BE2C (cell line): ENCODE data around the gene STRIP2.

Experiments used
- DNase-seq: peaks from one replicate; pipeline ENCODE4 v3.0.0-alpha.2; 2020
- H3K27me3 ChIP-seq: fragments of 250-450 bp; sonication (Bioruptor Pico); 2 replicates; pipeline ENCODE4 v1.5.1; 2020; ENCODE audit warnings: mild to moderate bottlenecking
- H3K36me3 ChIP-seq: fragments of 250-450 bp; sonication (Bioruptor Pico); 2 replicates; pipeline ENCODE4 v1.5.1; 2020; ENCODE audit warnings: mild to moderate bottlenecking
- H3K4me1 ChIP-seq: fragments of 250-450 bp; sonication (Bioruptor Pico); 2 replicates; pipeline ENCODE4 v1.5.1; 2020
- H3K4me3 ChIP-seq: 2 replicates; pipeline ENCODE4 v1.5.1; 2011; ENCODE audit warnings: low read depth, low read length
- H3K9me3 ChIP-seq: fragments of 250-450 bp; sonication (Bioruptor Pico); 2 replicates; pipeline ENCODE4 v1.5.1; 2020
- TF ChIP-seq, protein P1 (sequence below): IDR thresholded peaks from 2 replicates; pipeline ENCODE4 v1.5.1; 2012; ENCODE audit warnings: mild to moderate bottlenecking, low read depth, low read length

STRIP2 gene

DNA sequence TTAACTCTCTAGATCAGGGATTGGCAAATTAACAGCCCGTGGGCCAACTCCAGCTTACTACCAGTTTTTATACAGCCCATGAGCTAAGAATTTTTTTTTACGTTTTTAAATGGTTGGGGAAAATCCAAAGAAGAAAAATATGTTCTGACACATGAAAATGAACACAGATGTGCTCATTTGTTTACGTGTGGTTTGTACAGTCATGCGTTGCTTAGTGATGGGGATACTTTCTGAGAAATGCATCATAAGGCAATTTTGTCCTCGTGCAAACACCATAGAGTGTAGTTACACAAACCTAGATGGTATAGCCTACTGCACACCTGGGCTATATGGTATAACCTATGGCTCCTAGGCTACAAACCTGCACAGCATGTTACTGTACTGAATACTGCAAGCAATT, 59.8 kb downstream of the STRIP2 start:
- DNase-seq, result no peak
- H3K4me1 ChIP-seq, result no peaks in the 10 kb centered on the region
- H3K4me3 ChIP-seq, result no peak overlapping the region
- no peaks in the 10 kb centered on the region for H3K27me3 ChIP-seq
- TF ChIP-seq, protein P1, sequence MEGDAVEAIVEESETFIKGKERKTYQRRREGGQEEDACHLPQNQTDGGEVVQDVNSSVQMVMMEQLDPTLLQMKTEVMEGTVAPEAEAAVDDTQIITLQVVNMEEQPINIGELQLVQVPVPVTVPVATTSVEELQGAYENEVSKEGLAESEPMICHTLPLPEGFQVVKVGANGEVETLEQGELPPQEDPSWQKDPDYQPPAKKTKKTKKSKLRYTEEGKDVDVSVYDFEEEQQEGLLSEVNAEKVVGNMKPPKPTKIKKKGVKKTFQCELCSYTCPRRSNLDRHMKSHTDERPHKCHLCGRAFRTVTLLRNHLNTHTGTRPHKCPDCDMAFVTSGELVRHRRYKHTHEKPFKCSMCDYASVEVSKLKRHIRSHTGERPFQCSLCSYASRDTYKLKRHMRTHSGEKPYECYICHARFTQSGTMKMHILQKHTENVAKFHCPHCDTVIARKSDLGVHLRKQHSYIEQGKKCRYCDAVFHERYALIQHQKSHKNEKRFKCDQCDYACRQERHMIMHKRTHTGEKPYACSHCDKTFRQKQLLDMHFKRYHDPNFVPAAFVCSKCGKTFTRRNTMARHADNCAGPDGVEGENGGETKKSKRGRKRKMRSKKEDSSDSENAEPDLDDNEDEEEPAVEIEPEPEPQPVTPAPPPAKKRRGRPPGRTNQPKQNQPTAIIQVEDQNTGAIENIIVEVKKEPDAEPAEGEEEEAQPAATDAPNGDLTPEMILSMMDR, result no peak
- no peaks in the 10 kb centered on the region for H3K36me3 ChIP-seq
- no peaks in the 10 kb centered on the region for H3K9me3 ChIP-seq

DNA sequence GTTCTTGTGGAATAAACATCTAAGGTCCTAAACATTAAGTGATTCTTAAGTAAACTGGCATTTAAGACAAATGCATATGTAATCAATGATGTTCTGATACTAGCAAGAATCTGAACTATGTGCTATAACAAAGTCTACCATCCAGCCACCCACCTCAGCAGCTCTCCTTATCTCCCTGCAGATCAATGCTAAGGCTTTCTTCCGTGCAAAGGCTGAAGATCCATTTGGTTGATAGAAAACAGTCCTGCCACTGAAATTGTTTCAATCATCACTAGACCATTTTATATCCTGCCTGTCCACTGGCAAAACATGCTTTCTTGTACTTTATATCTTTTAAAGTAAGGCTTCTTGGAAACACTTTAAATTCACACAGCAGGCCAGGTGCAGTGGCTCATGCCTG, 61.8 kb downstream of the STRIP2 start:
- DNase-seq, result no peak
- H3K36me3 ChIP-seq, result no peaks in the 10 kb centered on the region
- no peak overlapping the region for H3K4me3 ChIP-seq
- no peaks in the 10 kb centered on the region for H3K27me3 ChIP-seq
- no peaks in the 10 kb centered on the region for H3K4me1 ChIP-seq
- H3K9me3 ChIP-seq, result no peaks in the 10 kb centered on the region
- TF ChIP-seq, protein P1, result no peak

GRCh38 chr7:129496653-129497052, 62.4 kb downstream of the STRIP2 start:
- DNase-seq, result no peak
- TF ChIP-seq, protein P1, result no peak
- H3K36me3 ChIP-seq, result no peaks in the 10 kb centered on the region
- no peak overlapping the region for H3K4me3 ChIP-seq
- no peaks in the 10 kb centered on the region for H3K27me3 ChIP-seq
- H3K4me1 ChIP-seq, result no peaks in the 10 kb centered on the region
- H3K9me3 ChIP-seq, result no peaks in the 10 kb centered on the region

DNA sequence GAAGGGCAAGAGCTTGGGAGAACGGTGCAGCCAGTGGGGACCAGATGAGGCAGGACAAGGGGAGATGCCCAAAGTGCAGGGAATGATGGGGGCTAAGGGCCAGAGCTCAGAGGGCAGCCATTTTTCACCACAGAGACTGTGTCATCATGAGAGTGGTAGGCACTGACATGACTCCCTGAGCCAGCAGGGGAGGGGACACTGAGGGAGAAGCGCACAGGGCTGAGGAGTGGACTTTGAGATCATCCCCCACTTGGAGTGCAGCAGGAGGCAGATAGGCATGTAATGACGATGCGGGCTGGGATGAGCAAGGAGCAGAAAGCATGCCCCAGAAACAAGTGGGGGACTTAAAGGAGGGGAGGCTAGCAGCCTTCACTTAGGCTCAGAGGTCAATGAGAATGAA, 62.9 kb downstream of the STRIP2 start:
- Histone ChIP-seq H3K27me3 (no peaks in the 10 kb centered on the region), H3K4me3 (no peak overlapping the region), H3K4me1 (no peaks in the 10 kb centered on the region), H3K9me3 (no peaks in the 10 kb centered on the region), H3K36me3 (no peaks in the 10 kb centered on the region)
- no peak for DNase-seq
- TF ChIP-seq, protein P1, result no peak

DNA sequence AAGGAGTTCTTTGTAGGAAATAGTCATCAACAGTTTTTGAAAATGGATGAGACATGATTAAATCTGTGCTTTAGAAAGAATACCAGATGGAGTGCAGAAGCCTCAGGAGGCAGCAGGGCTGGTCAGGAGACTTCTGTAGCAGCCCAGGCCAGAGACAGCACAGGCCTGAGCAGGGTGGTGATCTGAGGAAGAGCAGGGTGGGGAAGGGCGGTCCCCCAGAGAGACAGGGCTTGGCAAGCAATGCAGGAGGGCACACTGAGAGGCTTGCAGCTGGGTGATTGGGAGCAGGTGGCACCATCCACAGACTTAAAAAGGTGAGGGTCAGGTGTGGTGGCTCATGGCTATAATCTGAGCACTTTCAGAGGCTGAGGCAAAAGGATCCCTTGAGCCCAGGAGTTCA, 63.8 kb downstream of the STRIP2 start:
- Histone ChIP-seq H3K4me3 (no peak overlapping the region), H3K27me3 (peaks cover 6% of the 10 kb centered on the region), H3K9me3 (no peaks in the 10 kb centered on the region), H3K36me3 (no peaks in the 10 kb centered on the region), H3K4me1 (no peaks in the 10 kb centered on the region)
- DNase-seq, result no peak
- TF ChIP-seq, protein P1, result no peak

GRCh38 chr7:129499999-129500398, 65.8 kb downstream of the STRIP2 start:
- DNase-seq, result no peak
- Histone ChIP-seq H3K4me3 (no peak overlapping the region), H3K36me3 (no peaks in the 10 kb centered on the region), H3K4me1 (no peaks in the 10 kb centered on the region), H3K27me3 (peaks cover 9% of the 10 kb centered on the region), H3K9me3 (no peaks in the 10 kb centered on the region)
- TF ChIP-seq, protein P1, result no peak
